GM19099 (cell line): ENCODE data around the gene TLX1.

ENCODE experiments used
- POLR2A ChIP-seq: IDR thresholded peaks from 3 replicates; pipeline ENCODE4 v1.6.1; 2011; ENCODE audit warnings: low read depth; ENCODE audit not compliant: insufficient read length; ENCODE audit errors: extremely low read depth

TLX1 gene

GRCh38 chr10:101123085-101123814 is 7.8 kb upstream of the TLX1 start:
- TF ChIP-seq POLR2A = no peak

- TF ChIP-seq POLR2A = no peak
These were observed 7.1 kb upstream of the TLX1 start for GRCh38 chr10:101123815-101124617.

GRCh38 chr10:101124933-101125332 is 6.2 kb upstream of the TLX1 start:
- no peak for TF ChIP-seq POLR2A

- TF ChIP-seq POLR2A = no peak
These were observed 4.1 kb upstream of the TLX1 start for GRCh38 chr10:101126684-101127628.

GRCh38 chr10:101130141-101130540 is 959 bp upstream of the TLX1 start:
- no peak for TF ChIP-seq POLR2A

- no peak for TF ChIP-seq POLR2A
These were observed 999 bp downstream of the TLX1 start for GRCh38 chr10:101131962-101132635.

- TF ChIP-seq POLR2A = no peak
These were observed 1.8 kb downstream of the TLX1 start for GRCh38 chr10:101132636-101133473.

- TF ChIP-seq POLR2A = no peak
These were observed 2.6 kb downstream of the TLX1 start for GRCh38 chr10:101133489-101134298.

GRCh38 chr10:101134299-101135127 is 3.4 kb downstream of the TLX1 start:
- TF ChIP-seq POLR2A = no peak

- no peak for TF ChIP-seq POLR2A
These were observed 4.3 kb downstream of the TLX1 start for GRCh38 chr10:101135141-101136006.
